ENCODE measurements around the gene GSDMA. TPM values are rescaled to one million over a fixed set of nuclear protein-coding genes. Genes with fewer than 3 reads are reported as not detected.

The GSDMA gene
- total and polyA plus RNA-seq, 9 of the 15 experiments (the other 6 are each of a cell fraction or from before 2014, with no cell fraction given), result 0.04 to 0.13 (median 0.07) TPM; not detected in 2

- H3K4me2 ChIP-seq (ENCODE audit: insufficient read depth, low read length), result peak overlapping the region; percentile 92
- H2AFZ ChIP-seq (ENCODE audit: low read depth, low read length), result peak overlapping the region; percentile 99
- no peaks in the 10 kb centered on the region for H4K20me1 ChIP-seq (replicated peaks; ENCODE audit: control insufficient read depth, insufficient read depth, low read length)
- in situ Hi-C loops (cut with MboI), result no loop called here
- peak overlapping the region; percentile 41 for H3K4me3 ChIP-seq
- ATAC-seq (peak; percentile 14), DNase-seq (ENCODE audit: extremely low read depth in 1 of 4, low spot score in 3 of 4) (no peak), FAIRE-seq (peak; percentile 15)
- H3K27ac ChIP-seq (ENCODE audit: extremely low read depth, low read depth, low read length), result no peak overlapping the region
- peak overlapping the region; percentile 51 to 92; a peak in 2 of 4 replicates for H3K9ac ChIP-seq (ENCODE audit: insufficient read depth in 1 of 2, low read depth in 2 of 2, low read length in 2 of 2)
- 32% methylated on average over 20 of the region's 22 CpGs for WGBS (ENCODE audit: insufficient coverage, low coverage, missing lambda C conversion rate)
- H3K36me3 ChIP-seq (ENCODE audit: control insufficient read depth, insufficient read depth, low read length), result no peaks in the 10 kb centered on the region
- no peaks in the 10 kb centered on the region for H3K79me2 ChIP-seq (ENCODE audit: control insufficient read depth, insufficient read depth, low read length)
- H3K4me1 ChIP-seq (replicated peaks in 1 of 2; ENCODE audit: control insufficient read depth in 2 of 2, insufficient read depth in 2 of 2, low read length in 2 of 2), result peaks cover 13 to 18% of the 10 kb centered on the region in 2 experiments; a peak in 4 of 5 replicates
- BruUV-seq (replicated peaks), result no TSS peak
- CTCF ChIA-PET (ENCODE audit: low intra/inter-chr PET ratio), result no interaction called here
- intact Hi-C loops (cut with micrococcal nuclease), result loop anchor here (2.0 kb wide), 1 partner anchor 25 kb away; the partner anchor contains the start of genes LRRC3C and ORMDL3
- H3K9me1 ChIP-seq (ENCODE audit: control insufficient read depth, insufficient read depth, low read length), result no peaks in the 10 kb centered on the region
- no peaks in the 10 kb centered on the region for H3K27me3 ChIP-seq (ENCODE audit: control insufficient read depth in 2 of 2, insufficient read depth in 2 of 2, low read length in 2 of 2)
- POLR2A ChIA-PET, result interaction anchor here (0.6 to 1.0 kb wide), 2 partner anchors 35 to 53 kb away, joined by 3 read pairs; no protein-coding TSS in a partner anchor
- no peaks in the 10 kb centered on the region for H3K9me3 ChIP-seq (replicated peaks; ENCODE audit: control insufficient read depth, insufficient read depth, low read depth, low read length)
- TF ChIP-seq MAZ (CRISPR knock-in tag; conservative IDR thresholded peaks at IDR 0.05 in 1 of 2, IDR thresholded peaks at IDR 0.05 in 1 of 2), result 0 out of 4 replicates have a peak, but pooled peaks of 1 of the 2 experiments have one; percentile 17
- 0 out of 2 replicates have a peak, but pooled peaks have one; percentile 28 for TF ChIP-seq MTA3 (IDR thresholded peaks at IDR 0.05; ENCODE audit: borderline replicate concordance)
- peak; percentile 25 for TF ChIP-seq KDM5B (IDR thresholded peaks at IDR 0.05; ENCODE audit: insufficient replicate concordance, low read depth, low read length)
- peak; percentile 61; the same call in 1 of the 2 replicates for TF ChIP-seq C11orf30 (IDR thresholded peaks at IDR 0.05; ENCODE audit: low read depth)
- no peak for TF ChIP-seq MCM5 (IDR thresholded peaks at IDR 0.05; ENCODE audit: low read depth)
- TF ChIP-seq PHF8 (IDR thresholded peaks at IDR 0.05; ENCODE audit: borderline replicate concordance, low read length), result 0 out of 2 replicates have a peak, but pooled peaks have one; percentile 38
- TF ChIP-seq KLF6 (CRISPR knock-in tag; IDR thresholded peaks at IDR 0.05; ENCODE audit: borderline replicate concordance), result no peak
- TF ChIP-seq CTBP1 (IDR thresholded peaks at IDR 0.05; ENCODE audit: borderline replicate concordance), result peak; percentile 16; the same call in 1 of the 2 replicates
- 0 out of 2 replicates have a peak, but pooled peaks have one; percentile 30 for TF ChIP-seq ZNF766 (CRISPR knock-in tag; conservative IDR thresholded peaks at IDR 0.05)
- TF ChIP-seq CXXC5 (CRISPR knock-in tag; IDR thresholded peaks at IDR 0.05), result 0 out of 2 replicates have a peak, but pooled peaks have one; percentile 7
- TF ChIP-seq ID3 (CRISPR knock-in tag; IDR thresholded peaks at IDR 0.05), result no peak
- TF ChIP-seq ID3 (tag; IDR thresholded peaks at IDR 0.05), result 0 out of 2 replicates have a peak, but pooled peaks have one; percentile 22
- no peak for TF ChIP-seq SMARCE1 (IDR thresholded peaks at IDR 0.05)
- TF ChIP-seq MAFF (IDR thresholded peaks at IDR 0.05; ENCODE audit: low read length), result peak; percentile 35
- TF ChIP-seq USF1 (CRISPR knock-in tag; IDR thresholded peaks at IDR 0.05), result 0 out of 2 replicates have a peak, but pooled peaks have one; percentile 27
- 0 out of 2 replicates have a peak, but pooled peaks have one; percentile 61 for TF ChIP-seq POLR2A (conservative IDR thresholded peaks at IDR 0.05)
- TF ChIP-seq NR3C1 (CRISPR knock-in tag; IDR thresholded peaks at IDR 0.05), result no peak
- peak; percentile 78 for TF ChIP-seq ZNF316 (IDR thresholded peaks at IDR 0.05)
- no peak for TF ChIP-seq ATF1 (CRISPR knock-in tag; IDR thresholded peaks at IDR 0.05)
- TF ChIP-seq ATF1 (tag; IDR thresholded peaks at IDR 0.05), result peak; percentile 19; the same call in 1 of the 2 replicates
- TF ChIP-seq TEAD1 (CRISPR knock-in tag; IDR thresholded peaks at IDR 0.05), result peak in 1 of 2 experiments; percentile 50; a peak in 1 of 4 replicates
- 0 out of 4 replicates have a peak, but pooled peaks of 1 of the 2 experiments have one; percentile 27 for TF ChIP-seq HDAC1 (IDR thresholded peaks at IDR 0.05)
Measured at GRCh38 chr17:39951924-39952679, 10.7 kb upstream of the GSDMA start.

Data from K562 (cell line).